ENCODE results near the gene NGFR.
A peak's percentile ranks its signal among the peaks of the same experiment; 100 is the strongest.

The NGFR gene

GRCh38 chr17:49556223-49556943 lies 61.3 kb downstream of the NGFR start:
- DNase-seq (ENCODE audit: insufficient read length, low spot score) (peak; percentile 94), FAIRE-seq (peak; percentile 96)

- FAIRE-seq (peak; percentile 88), DNase-seq (ENCODE audit: insufficient read length, low spot score) (peak; percentile 74)
Observed at GRCh38 chr17:49557312-49558024, 62.4 kb downstream of the NGFR start.

Measured in HTR-8/SVneo (cell line).